ENCODE results near the gene SNED1. TPM values are rescaled to one million over a fixed set of nuclear protein-coding genes. Genes with fewer than 3 reads are reported as not detected.

SNED1 gene
- total RNA-seq: under 1 TPM; 0.69 to 0.78 TPM

DNA sequence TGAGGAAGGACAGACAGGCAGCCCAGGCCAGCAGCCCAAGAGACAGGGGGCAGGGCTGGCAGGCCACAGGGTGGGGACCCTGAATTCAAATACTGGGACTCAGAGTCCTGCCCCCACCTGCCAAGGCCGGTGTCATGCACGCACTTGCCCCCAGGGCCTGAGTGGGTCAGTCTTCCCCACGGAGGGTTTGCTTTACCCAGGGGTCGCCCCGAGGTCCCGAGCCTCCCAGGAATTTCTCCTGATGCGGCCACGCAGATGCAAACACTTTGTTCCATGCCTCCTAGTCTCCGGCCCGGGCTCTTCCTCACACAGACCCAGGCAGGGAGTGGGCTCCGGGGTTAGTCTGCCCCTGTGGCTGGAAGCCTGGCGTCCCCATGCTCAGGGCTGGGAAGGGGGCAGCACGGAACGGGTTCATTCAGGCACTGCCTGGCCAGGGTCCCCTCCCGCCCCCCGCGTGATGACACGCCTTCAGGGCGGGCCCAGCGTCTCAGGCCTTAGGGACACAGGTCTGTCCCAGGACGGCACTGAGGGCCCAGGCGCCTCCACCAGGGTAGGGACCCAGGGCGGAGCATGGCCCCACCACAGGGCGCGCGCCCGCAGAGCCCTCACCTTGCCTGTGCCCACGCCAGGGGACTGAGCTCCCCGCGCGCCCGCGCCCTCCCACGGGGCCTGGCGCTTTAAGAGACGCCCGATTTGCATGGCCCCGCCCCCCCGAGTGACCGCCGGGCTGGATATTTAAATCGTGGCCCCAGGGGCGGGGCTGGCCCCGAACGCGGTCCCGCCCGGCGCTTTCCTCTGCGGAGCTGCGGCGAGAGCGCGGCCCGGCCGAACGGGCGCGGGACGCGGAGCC is at the start of gene SNED1:
SNED1 (plus strand) TSS at position 763 of the 850 bp plus-strand sequence. CDS start 220 bp downstream, outside the sequence.
- ChIA-PET CTCF (no interaction called here), POLR2A (interaction anchor here (0.6 kb wide), 1 partner anchor 428 kb away, joined by 3 read pairs; no protein-coding TSS in a partner anchor)
- peak; percentile 68 for ATAC-seq
- H3K4me1 Mint-ChIP-seq: peaks cover 3% of the 10 kb centered on the region
- H3K27me3 Mint-ChIP-seq: peaks cover 20% of the 10 kb centered on the region
- DNase-seq: peak; percentile 67
- intact Hi-C loops (cut with DNase I, micrococcal nuclease): no loop called here
- H3K9me3 Mint-ChIP-seq (ENCODE audit: low read depth): peaks cover under 1% of the 10 kb centered on the region
- no peak within 1 kb of the TSS for H3K4me3 Mint-ChIP-seq
- H3K36me3 Mint-ChIP-seq (ENCODE audit: low read depth): no peaks in the 10 kb centered on the region
- H3K27ac Mint-ChIP-seq: no peak within 1 kb of the TSS

DNA sequence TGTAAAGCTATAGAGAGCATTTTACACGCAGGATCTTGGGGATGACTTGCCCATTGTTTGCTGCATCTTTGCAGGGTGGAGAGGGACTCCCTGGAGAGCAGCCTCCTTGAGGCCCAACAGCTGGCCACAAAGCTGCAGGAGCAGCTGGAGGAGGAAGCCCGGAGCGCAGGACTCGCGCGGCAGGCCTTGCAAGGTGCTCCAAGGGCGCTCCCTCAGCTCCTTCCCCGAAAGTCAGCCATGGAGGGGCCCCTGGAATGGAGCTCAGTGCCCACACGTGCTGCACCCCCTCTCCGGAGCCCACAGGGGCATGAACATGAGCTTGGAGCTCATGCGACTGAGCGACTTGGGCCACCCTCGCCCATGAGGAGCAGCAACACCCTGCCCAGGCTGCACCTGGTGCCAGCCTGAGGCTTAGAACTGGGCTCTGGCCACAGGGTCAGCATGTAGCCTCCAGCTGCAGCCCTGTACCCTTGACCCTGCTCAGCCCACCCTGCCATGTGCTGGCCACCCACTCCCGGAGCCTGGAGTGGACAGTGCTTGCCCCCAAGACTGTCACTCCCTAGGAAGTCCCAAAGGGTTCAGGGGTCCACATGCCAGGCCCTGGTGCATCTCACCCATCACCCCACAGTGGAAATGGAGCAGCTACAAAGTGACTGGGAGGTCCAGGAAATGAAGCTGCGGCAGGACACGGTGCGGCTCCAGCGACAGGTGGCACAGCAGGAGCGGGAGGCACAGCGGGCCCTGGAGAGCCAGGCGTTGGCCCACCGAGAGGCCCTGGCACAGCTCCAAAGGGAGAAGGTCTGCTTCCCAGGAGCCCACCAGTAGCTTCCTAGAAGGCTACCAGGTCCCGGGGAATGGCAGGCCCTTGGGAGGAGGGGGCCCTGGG is 49.3 kb upstream of the SNED1 start:
- intact Hi-C loops (cut with DNase I, micrococcal nuclease): no loop called here
- DNase-seq (no peak), ATAC-seq (no peak)
- Mint-ChIP-seq H3K9me3 (ENCODE audit: low read depth) (no peaks in the 10 kb centered on the region), H3K36me3 (ENCODE audit: low read depth) (no peaks in the 10 kb centered on the region), H3K4me3 (no peak overlapping the region), H3K27me3 (peaks cover 2% of the 10 kb centered on the region), H3K27ac (no peak overlapping the region), H3K4me1 (no peaks in the 10 kb centered on the region)
- POLR2A ChIA-PET: no interaction called here
- CTCF ChIA-PET: no interaction called here

DNA sequence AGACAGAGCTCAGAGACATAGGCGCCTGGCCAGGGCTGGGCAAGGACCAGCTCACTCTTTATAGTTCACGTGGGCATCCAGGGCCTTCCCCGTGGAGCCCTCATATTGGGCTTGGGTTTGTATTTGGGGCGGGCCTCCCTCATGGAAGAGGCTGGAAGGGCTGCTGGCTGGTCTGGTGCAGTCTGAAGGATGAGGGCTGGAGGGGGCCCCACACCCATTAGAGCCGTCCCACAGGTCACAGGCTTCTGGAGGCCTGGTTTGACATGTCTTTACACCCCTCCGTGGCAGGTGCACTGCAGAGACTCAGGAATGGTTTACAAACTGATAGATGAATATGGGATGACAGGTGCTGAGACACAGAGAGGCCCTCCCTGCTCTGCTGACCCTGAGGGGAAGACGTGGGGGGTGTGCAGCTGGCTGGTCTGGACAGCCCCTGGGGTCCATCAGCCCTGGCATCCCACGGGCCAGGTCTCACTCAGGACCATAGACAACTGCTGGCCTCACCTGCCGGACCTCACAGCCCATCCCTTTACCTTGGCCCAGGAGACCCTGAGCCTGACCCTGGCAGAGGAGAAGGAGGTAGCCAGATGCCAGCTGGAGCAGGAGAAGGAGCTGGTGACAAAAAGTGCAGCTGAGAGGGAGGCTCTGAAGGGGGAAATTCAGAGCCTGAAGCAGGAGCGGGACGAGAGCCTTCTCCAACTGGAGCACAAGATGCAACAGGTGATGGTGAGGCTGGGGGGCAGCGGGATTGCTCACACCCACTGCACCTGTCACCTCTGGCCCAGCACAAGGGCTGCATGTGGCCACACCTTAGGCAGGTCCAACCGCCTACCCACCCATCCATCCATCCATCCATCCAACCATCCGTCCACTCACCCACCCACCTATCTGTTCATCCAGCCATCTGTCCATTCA is 48.4 kb upstream of the SNED1 start:
- ATAC-seq (no peak), DNase-seq (no peak)
- intact Hi-C loops (cut with DNase I, micrococcal nuclease): no loop called here
- no peak overlapping the region for H3K27ac Mint-ChIP-seq
- H3K36me3 Mint-ChIP-seq (ENCODE audit: low read depth): no peaks in the 10 kb centered on the region
- H3K27me3 Mint-ChIP-seq: no peaks in the 10 kb centered on the region
- POLR2A ChIA-PET: no interaction called here
- H3K4me1 Mint-ChIP-seq: no peaks in the 10 kb centered on the region
- CTCF ChIA-PET: no interaction called here
- H3K4me3 Mint-ChIP-seq: no peak overlapping the region
- H3K9me3 Mint-ChIP-seq (ENCODE audit: low read depth): no peaks in the 10 kb centered on the region

DNA sequence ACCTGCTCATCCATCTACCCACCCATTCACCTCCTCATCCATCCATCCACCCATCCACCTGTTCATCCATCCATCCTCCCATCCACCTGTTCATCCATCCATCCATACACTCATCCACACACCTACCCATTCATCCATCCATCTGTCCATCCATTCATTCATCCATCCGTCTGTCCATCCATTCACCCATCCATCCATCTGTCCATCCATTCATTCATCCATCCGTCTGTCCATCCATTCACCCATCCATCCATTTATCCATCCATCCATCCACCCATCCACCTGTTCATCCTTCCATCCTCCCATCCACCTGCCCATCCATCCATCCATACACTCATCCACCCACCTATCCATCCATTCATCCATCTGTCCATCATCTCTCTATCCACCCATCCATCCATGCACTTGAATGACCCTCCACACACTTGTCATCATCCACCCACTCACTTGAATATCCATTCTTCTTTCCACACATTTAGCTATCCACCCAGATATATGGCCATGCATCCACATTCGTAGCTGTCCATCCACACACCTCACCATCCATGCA is 47.3 kb upstream of the SNED1 start:
- Mint-ChIP-seq H3K4me1 (no peaks in the 10 kb centered on the region), H3K4me3 (no peak overlapping the region), H3K36me3 (ENCODE audit: low read depth) (no peaks in the 10 kb centered on the region), H3K27me3 (no peaks in the 10 kb centered on the region), H3K9me3 (ENCODE audit: low read depth) (no peaks in the 10 kb centered on the region), H3K27ac (no peak overlapping the region)
- CTCF ChIA-PET: no interaction called here
- POLR2A ChIA-PET: no interaction called here
- intact Hi-C loops (cut with DNase I, micrococcal nuclease): no loop called here
- no peak for DNase-seq
- no peak for ATAC-seq

DNA sequence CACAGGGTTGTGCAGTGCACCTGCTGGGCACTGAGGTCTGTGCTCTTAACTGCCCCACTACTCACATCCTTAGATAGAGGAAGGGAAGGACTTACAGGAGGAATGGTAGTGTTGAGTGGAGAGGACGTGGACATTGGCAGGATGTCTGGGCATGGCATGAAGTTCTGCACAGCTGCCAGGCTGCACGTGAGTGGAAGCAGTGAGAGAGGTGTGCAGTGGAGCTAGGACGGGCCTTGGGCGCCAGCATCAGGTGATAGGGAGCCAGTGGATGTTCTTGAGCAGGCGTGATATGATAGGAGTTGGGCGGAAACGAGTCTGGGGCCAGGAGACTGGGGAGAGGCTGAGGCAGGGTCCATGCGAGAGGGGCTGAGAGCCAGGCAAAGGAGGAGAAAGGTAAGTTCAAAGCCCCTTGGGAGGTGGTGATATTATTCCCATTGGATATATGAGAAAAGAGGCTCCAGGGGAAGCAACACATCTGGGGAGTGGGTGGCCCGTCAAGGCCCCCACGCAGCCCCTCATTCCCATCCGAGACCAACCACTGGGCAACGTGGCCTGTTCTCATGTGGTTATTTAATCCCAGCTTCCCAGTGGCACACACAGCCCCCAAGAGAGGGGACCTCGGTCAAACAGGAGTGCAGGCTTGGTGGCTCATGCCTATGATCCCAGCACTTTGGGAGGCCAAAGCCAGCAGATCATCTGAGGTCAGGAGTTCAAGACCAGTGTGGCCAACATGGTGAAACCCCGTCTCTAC is 45.7 kb upstream of the SNED1 start:
- H3K4me3 Mint-ChIP-seq: no peak overlapping the region
- H3K27me3 Mint-ChIP-seq: no peaks in the 10 kb centered on the region
- H3K9me3 Mint-ChIP-seq (ENCODE audit: low read depth): no peaks in the 10 kb centered on the region
- H3K4me1 Mint-ChIP-seq: no peaks in the 10 kb centered on the region
- no peak overlapping the region for H3K27ac Mint-ChIP-seq
- DNase-seq (no peak), ATAC-seq (no peak)
- no peaks in the 10 kb centered on the region for H3K36me3 Mint-ChIP-seq (ENCODE audit: low read depth)
- ChIA-PET CTCF (no interaction called here), POLR2A (no interaction called here)
- intact Hi-C loops (cut with DNase I, micrococcal nuclease): no loop called here

DNA sequence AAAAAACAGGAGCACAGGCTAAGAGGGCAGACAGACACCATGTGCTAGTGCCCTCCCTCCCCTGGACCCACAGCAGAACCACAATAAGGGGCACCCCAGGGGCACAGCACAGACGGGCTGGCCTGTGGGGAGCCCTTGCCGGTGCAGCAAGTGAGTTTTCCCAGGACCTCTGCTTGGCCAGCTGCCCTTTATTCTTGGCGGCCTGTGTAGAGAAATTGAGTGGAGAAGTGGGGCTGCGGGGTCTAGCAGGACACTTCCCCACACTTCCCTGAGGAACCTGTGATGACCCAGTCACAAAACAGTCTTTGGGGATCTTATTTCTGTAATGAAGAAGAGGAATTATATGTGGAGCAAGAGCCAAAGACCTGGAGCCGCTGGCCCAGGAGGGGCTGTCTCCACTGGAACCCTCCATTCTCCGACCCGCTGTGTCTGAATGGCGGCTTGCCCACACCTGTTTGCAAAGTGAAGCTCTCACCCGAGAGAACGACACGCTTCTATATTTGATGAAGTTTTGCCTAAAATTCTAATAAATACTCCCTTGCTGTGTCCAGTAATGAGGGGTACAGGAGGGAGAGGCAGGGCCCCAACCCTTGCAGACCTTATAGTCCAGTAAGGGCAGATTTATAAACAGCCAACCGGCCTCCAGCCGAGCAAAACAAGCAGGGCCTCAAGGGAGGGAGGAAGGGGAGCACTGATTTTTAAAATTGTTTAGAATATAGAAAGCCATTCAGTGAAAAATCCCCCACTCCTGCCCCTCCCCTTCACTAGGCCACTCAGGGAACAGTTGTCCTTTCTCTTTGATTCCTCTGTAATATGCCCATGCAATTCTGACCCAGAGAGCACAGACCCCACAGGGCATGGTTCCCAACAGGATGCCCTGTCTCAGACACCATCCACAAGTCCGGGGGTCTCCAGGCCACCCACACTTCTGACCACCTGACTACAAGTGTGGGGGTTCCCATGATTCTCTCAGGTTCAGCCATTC is 44.7 kb upstream of the SNED1 start:
- no peaks in the 10 kb centered on the region for H3K4me1 Mint-ChIP-seq
- ChIA-PET POLR2A (no interaction called here), CTCF (interaction anchor here (0.7 kb wide), 1 partner anchor 362 kb away, joined by 3 read pairs; no protein-coding TSS in a partner anchor)
- no peaks in the 10 kb centered on the region for H3K36me3 Mint-ChIP-seq (ENCODE audit: low read depth)
- DNase-seq: no peak
- H3K27ac Mint-ChIP-seq: no peak overlapping the region
- intact Hi-C loops (cut with DNase I, micrococcal nuclease): no loop called here
- H3K27me3 Mint-ChIP-seq: no peaks in the 10 kb centered on the region
- H3K9me3 Mint-ChIP-seq (ENCODE audit: low read depth): no peaks in the 10 kb centered on the region
- ATAC-seq: no peak
- no peak overlapping the region for H3K4me3 Mint-ChIP-seq

DNA sequence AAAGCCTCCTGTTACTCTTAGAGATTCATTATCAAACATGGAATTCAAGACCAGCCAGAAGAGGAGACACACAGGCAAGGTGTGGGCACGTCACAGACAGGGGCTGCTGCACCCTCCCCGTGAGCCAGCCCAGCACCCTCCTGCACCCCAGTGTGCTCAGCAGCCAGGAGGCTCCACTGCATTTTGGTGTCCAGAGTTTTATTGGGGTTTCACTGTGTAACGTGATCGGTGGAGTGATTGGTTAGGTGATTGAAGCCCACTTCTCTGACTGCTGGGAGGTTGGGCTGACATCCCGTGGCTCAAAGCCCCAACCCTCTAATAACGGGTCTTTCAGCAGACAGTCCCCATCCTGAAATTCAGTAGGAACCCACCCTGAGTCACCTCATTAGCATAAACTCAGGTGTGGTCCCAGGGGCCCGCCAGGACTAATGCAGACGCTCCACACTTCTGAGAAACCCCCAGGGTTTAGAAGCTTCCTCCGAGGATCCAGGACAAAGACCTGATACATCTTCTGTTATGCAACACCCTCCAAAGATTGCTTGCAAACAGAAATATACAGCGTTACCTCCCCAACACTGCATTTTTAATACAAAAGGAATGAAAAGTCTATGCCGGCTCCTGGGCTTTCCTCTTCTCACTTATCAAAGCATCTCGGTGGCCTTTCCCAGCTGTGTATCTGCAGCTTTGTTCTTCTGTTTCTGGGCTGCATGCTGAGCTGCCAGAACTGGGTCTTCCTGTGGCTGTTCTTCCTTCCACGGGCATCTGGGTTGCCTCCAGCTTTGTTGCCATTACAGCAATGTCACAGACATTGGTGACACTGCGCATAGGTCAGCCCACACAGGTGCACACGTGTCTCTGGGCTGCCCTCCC is 43.7 kb upstream of the SNED1 start:
- Mint-ChIP-seq H3K36me3 (ENCODE audit: low read depth) (no peaks in the 10 kb centered on the region), H3K27ac (no peak overlapping the region), H3K27me3 (no peaks in the 10 kb centered on the region), H3K4me1 (no peaks in the 10 kb centered on the region), H3K9me3 (ENCODE audit: low read depth) (no peaks in the 10 kb centered on the region), H3K4me3 (no peak overlapping the region)
- POLR2A ChIA-PET: no interaction called here
- DNase-seq (no peak), ATAC-seq (no peak)
- intact Hi-C loops (cut with DNase I, micrococcal nuclease): no loop called here
- CTCF ChIA-PET: no interaction called here

DNA sequence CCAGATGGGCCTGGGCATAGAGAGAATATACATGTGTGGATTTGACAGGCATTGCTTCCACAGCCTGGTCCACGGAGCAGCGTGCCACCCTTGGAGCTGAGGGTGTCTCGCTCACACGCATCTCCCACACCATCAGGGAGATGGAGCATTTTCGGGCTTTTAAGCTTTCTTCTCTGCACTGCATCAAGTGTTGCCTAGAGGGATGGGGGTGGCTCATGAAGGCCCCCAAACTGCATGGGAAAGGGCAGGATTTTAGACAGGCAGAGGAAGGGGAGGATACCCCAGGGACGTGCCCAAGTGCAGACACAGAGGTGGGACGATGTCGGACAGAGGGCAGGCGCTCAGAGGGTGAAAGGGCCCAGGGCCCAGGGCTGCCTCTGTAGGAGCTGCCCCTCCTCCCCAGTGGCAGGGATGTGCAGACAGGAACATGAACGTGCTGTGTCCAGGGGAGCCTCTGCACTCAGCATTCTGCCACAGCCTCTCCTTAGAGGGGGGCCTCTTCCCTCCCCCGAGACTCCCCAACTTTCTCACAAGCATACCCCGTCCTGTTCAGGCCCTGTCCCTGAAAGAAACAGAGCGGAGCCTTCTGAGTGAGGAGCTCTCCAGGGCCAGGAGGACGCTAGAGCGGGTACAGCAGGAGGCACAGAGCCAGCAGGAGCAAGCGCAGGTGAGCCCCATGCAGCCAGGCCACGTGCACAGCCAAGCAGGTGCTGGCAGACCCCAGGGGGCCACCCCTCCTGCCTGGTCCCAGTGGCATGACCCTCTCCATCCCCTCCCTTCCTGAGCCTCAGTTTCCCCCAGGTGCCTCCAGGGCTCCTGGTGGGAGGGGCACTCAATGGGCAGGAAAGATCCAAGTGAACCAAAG is 42.9 kb upstream of the SNED1 start:
- H3K27ac Mint-ChIP-seq: no peak overlapping the region
- no peak for DNase-seq
- H3K27me3 Mint-ChIP-seq: no peaks in the 10 kb centered on the region
- no peaks in the 10 kb centered on the region for H3K36me3 Mint-ChIP-seq (ENCODE audit: low read depth)
- H3K9me3 Mint-ChIP-seq (ENCODE audit: low read depth): no peaks in the 10 kb centered on the region
- CTCF ChIA-PET: no interaction called here
- POLR2A ChIA-PET: no interaction called here
- no peak overlapping the region for H3K4me3 Mint-ChIP-seq
- ATAC-seq: no peak
- intact Hi-C loops (cut with DNase I, micrococcal nuclease): no loop called here
- H3K4me1 Mint-ChIP-seq: no peaks in the 10 kb centered on the region
